ENCODE data around the gene RAB19.
A peak's percentile ranks its signal among the peaks of the same experiment; 100 is the strongest.

Gene RAB19

DNA sequence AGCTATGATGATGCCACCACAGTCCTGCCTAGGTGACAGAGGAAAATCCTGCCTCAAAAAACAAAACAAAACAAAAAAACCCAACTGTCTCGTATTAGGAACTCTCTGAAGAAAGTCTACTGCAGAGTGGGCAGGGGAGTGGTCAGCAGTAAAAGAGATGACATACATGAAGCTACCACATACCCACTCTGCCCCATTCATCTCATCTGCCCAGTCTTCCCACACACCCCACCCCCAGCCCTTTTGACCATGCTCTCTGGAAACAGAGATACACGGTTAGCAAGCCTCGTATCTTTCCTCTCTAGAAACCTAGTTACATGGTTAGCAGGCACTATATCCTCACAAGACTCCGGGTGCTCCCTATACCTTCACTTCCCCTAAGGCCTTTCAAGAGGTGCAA, 13.8 kb upstream of the RAB19 start:
- DNase-seq (ENCODE audit: low read depth) = no peak
- TF ChIP-seq, protein P1, sequence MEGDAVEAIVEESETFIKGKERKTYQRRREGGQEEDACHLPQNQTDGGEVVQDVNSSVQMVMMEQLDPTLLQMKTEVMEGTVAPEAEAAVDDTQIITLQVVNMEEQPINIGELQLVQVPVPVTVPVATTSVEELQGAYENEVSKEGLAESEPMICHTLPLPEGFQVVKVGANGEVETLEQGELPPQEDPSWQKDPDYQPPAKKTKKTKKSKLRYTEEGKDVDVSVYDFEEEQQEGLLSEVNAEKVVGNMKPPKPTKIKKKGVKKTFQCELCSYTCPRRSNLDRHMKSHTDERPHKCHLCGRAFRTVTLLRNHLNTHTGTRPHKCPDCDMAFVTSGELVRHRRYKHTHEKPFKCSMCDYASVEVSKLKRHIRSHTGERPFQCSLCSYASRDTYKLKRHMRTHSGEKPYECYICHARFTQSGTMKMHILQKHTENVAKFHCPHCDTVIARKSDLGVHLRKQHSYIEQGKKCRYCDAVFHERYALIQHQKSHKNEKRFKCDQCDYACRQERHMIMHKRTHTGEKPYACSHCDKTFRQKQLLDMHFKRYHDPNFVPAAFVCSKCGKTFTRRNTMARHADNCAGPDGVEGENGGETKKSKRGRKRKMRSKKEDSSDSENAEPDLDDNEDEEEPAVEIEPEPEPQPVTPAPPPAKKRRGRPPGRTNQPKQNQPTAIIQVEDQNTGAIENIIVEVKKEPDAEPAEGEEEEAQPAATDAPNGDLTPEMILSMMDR (conservative IDR thresholded peaks at IDR 0.05; ENCODE audit: low read depth, low read length) = no peak
- H3K4me3 ChIP-seq (ENCODE audit: low read length) = no peak overlapping the region

DNA sequence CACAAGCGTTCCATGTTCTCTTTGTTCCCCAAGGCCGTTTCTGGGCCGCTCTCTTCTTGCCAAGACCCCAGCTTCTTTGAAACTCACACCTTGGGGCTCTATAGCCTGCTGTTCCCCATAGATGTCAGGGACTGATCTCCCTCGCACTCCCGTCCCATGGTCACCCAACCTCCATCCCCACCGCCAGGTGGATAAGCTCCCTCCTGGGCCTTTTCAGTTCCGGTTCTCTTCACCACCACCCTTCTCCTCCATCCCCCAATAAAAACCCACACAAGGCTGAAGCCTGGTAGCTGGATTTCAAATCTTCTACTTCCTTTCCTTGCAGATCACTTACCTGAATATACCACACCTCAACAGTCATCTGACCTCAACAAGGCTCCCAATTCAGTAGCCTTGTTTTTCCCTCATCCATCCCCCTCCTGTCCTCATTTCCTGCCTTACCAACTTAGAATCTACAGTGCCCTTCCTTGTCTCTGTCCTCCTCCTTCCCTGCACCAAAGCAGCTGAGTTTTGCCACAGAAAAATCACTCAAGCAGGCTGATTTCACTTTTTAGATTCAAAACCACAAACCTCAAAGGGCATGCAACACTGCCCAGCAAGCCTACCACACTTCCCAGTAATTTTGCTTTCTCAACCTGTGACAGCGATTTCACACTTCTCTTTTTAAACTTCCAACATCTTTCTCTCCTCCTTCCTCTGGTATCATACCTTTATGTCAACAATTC, 13.2 kb upstream of the RAB19 start:
- no peak overlapping the region for H3K4me3 ChIP-seq (ENCODE audit: low read length)
- DNase-seq (ENCODE audit: low read depth) = no peak
- TF ChIP-seq, protein P1 (conservative IDR thresholded peaks at IDR 0.05; ENCODE audit: low read depth, low read length) = no peak

DNA sequence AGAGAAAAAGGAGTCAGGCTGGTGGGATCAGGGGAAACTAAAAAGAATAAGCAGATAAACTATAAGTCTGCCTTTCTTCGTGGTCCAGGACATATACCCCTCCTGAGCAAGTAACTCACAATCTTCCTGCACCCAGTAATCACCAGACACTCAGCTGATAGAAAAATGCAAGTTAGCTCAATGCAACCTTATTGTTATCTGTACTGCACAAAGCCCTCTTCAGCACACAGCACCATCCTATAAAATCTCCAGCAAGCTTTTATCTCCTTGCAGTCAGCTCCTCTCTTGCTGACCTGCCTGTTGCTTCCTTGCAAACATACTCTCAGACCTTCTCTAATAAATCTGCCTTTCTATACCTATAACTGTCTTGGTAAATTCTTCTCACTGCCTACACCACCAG, 12.2 kb upstream of the RAB19 start:
- no peak overlapping the region for H3K4me3 ChIP-seq (ENCODE audit: low read length)
- no peak for DNase-seq (ENCODE audit: low read depth)
- TF ChIP-seq, protein P1 (conservative IDR thresholded peaks at IDR 0.05; ENCODE audit: low read depth, low read length) = no peak

DNA sequence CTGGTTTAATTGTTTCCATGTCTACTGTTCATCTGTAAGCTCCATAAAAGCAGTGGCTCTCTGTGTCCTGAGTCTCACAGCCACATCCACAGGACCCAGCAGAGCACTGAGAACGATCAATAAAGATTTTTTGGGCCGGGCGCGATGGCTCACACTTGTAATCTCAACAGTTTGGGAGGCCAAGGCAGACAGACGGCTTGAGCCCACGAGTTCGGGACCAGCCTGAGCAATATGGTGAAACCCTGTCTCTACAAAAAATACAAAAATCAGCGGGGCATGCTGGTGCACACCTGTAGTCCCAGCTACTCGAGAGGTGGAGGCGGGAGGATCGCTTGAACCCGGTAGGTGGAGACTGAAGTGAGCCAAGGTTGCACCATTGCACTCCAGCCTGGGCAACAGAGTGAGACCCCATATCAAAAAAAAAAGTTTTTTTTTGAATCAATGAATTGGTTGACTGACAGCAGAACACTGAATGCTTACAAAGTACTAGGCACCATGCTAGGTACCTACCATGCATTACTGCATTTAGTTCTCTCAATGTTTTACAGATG, 10.0 kb upstream of the RAB19 start:
- no peak for DNase-seq (ENCODE audit: low read depth)
- TF ChIP-seq, protein P1 (conservative IDR thresholded peaks at IDR 0.05; ENCODE audit: low read depth, low read length) = no peak
- H3K4me3 ChIP-seq (ENCODE audit: low read length) = no peak overlapping the region

DNA sequence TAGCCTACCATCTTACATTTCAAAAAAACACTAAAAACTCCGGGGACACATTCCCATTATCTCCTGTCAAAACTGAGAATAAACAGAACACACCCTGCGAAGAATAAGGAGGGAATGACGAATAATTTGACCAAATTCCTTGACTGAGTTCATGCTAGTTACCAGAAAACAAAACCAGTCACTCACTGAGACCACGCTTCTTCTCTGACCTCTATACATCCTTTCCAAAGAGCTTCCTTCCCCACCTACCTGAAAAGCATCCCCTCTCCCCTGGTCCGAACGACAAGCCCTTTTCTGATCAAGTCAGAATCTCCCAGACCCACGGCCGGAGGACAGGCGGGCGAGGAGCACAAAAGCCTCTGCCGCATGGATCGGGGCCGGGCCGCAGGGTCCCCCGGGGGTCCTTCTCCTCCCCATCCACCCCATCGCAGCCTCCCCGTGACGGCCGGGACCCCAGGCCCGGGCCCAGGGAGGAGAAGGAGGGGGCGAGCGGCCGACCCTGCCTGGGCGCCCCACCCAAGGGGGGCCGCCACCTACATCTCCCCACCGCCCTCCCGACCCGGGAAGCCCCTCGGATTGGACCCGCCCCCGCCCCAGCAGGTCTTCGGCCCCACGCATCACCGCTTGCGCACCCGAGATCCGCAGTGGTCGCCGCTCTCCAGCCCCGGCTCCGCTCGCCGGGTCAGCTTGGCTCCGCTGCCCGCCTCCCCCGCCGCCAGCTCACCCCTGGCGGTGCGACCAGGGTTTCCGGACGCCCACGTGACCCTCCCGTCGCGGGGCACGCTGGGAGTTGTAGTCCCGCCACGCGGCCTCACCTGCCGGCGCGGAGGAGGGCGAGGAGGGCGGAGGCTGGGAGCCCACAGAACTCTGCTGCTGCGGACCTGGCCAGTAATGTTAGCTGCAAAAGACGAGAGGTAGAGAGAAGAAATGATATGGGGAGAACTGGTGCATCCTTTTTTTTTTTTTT, 5.8 kb upstream of the RAB19 start, which contains the start of gene SLC37A3:
Gene SLC37A3, minus strand, starts transcription at position 747 of the 967 bp plus-strand sequence. CDS start 16,004 bp downstream, outside the sequence.
- TF ChIP-seq, protein P1 (conservative IDR thresholded peaks at IDR 0.05; ENCODE audit: low read depth, low read length) = no peak
- peak within 1 kb of the TSS; percentile 90 for H3K4me3 ChIP-seq (ENCODE audit: low read length)
- peak; percentile 30 for DNase-seq (ENCODE audit: low read depth)

DNA sequence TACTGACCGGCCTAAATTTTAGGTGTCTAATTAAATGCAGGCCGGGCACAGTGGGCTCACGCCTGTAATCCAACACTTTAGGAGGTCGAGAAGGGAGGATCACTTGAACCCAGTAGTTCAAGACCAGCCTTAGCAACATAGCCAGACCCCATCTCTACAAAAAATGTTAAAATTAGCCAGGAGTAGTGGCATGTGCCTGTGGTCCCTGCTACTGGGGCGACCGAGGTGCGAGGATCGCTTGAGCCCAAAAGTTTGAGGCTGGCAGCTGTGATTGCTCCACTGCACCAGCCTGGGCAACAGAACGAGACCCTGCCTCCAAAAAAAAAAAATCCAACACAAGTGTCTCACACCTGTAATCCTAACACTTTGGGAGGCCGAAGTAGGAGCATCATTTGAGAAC, 5.0 kb upstream of the RAB19 start:
- no peak overlapping the region for H3K4me3 ChIP-seq (ENCODE audit: low read length)
- no peak for DNase-seq (ENCODE audit: low read depth)
- TF ChIP-seq, protein P1 (conservative IDR thresholded peaks at IDR 0.05; ENCODE audit: low read depth, low read length) = no peak

All from retinal pigment epithelial cell (primary cell).